GM12878 (cell line): Measurements from ENCODE around the gene CD300A. TPM values are rescaled to one million over a fixed set of nuclear protein-coding genes. Genes with fewer than 3 reads are reported as not detected.

Source experiments
- ATAC-seq: fragments of 200-7000 bp; cut with Tn5 transposase; 3 replicates; pipeline ENCODE4 v1.9.1; 2020; ENCODE audit warnings: mild to moderate bottlenecking, moderate library complexity
- BruUV-seq: library from RNA; stranded (reverse); fragments of 400-500 nt; replicated peaks from 2 replicates; lab custom pipeline; 2021; lab: Mats Ljungman, UMichigan
- CTCF ChIA-PET: fragments of 300-600 bp; sonication (Branson Sonifier 250); formaldehyde crosslinking; extraction: SDS; loops from one replicate; lab custom pipeline; 2021; ENCODE audit warnings: inconsistent platforms; lab: Yijun Ruan, JAX
- POLR2A ChIA-PET: fragments of 350-600 bp; formaldehyde crosslinking; extraction: SDS; loops from one replicate; lab custom pipeline; 2021; ENCODE audit warnings: inconsistent platforms; lab: Charles Lee
- RAD21 ChIA-PET: fragments of 300-600 bp; sonication (Branson Sonifier 250); formaldehyde crosslinking; loops from one replicate; lab custom pipeline; 2023; ENCODE audit warnings: antibody characterized with exemption; ENCODE audit not compliant: unreplicated experiment; lab: Charles Lee
- SMC1A ChIA-PET: fragments of 300-600 bp; sonication (Branson Sonifier 250); formaldehyde crosslinking; loops from one replicate; lab custom pipeline; 2023; ENCODE audit not compliant: unreplicated experiment, uncharacterized antibody; lab: Charles Lee
- DNase-seq: peaks from one replicate; pipeline ENCODE4 v3.0.0-alpha.2; 2011; ENCODE audit warnings: low read depth, low spot score
- FAIRE-seq: peaks from 3 replicates; lab custom pipeline; 2011; peaks lifted over from hg19 to GRCh38; lab: Jason Lieb, UNC
- H2AFZ ChIP-seq: 2 replicates; pipeline ENCODE4 v1.6.0; 2011; ENCODE audit warnings: low read depth, low read length, control low read depth; ENCODE audit not compliant: control insufficient read depth
- H3K27ac ChIP-seq: 2 replicates; pipeline ENCODE4 v1.5.1; 2011; ENCODE audit warnings: control low read depth; ENCODE audit not compliant: control insufficient read depth, insufficient read depth
- H3K27me3 ChIP-seq, 2 experiments: replicated peaks in 1 of 2; 2 replicates each; pipeline versions ENCODE4 v1.6.0 to v1.6.1; 2011; ENCODE audit warnings: low read length in 1 of 2; ENCODE audit not compliant: control insufficient read depth in 2 of 2, insufficient read depth in 2 of 2
- H3K36me3 ChIP-seq, 2 experiments: 2 replicates each; pipeline ENCODE4 v1.5.1; 2011; ENCODE audit warnings: low read length in 1 of 2; ENCODE audit not compliant: control insufficient read depth in 2 of 2, insufficient read depth in 2 of 2
- H3K4me1 ChIP-seq: 2 replicates; pipeline ENCODE4 v1.6.1; 2011; ENCODE audit warnings: mild to moderate bottlenecking, low read length, moderate library complexity, mixed read lengths; ENCODE audit not compliant: control insufficient read depth, insufficient read depth
- H3K4me2 ChIP-seq: 2 replicates; pipeline ENCODE4 v1.6.0; 2011; ENCODE audit warnings: control low read depth; ENCODE audit not compliant: control insufficient read depth, insufficient read depth
- H3K4me3 ChIP-seq: fragments of 200-600 bp; sonication (generic); 2 replicates; pipeline ENCODE4 v1.5.1; 2016
- H3K79me2 ChIP-seq: 2 replicates; pipeline ENCODE4 v1.6.0; 2011; ENCODE audit warnings: low read length; ENCODE audit not compliant: control insufficient read depth, insufficient read depth
- H3K9ac ChIP-seq: 2 replicates; pipeline ENCODE4 v1.8.0; 2011; ENCODE audit warnings: low read length, control low read depth, mixed read lengths; ENCODE audit not compliant: control insufficient read depth, insufficient read depth
- H3K9me3 ChIP-seq: replicated peaks from 3 replicates; pipeline ENCODE4 v1.5.1; 2011; ENCODE audit warnings: mild to moderate bottlenecking, low read length; ENCODE audit not compliant: control insufficient read depth, insufficient read depth
- H4K20me1 ChIP-seq: 2 replicates; pipeline ENCODE4 v1.6.0; 2011; ENCODE audit not compliant: control insufficient read depth, insufficient read depth
- EP300 ChIP-seq, 2 experiments: fragments of 150-350 bp in 1 of 2; IDR thresholded peaks; 2 replicates each; pipeline ENCODE4 v1.6.1; 2011 to 2012; ENCODE audit warnings: low read depth in 2 of 2, low read length in 2 of 2, borderline replicate concordance in 1 of 2, improper control_type of control experiment in 1 of 2, inconsistent platforms in 1 of 2; ENCODE audit not compliant: control insufficient read depth in 1 of 2
- GABPA ChIP-seq: IDR thresholded peaks from 2 replicates; pipeline ENCODE4 v1.6.1; 2014; ENCODE audit warnings: antibody characterized with exemption, low read depth, mild to moderate bottlenecking, inconsistent platforms
- IRF5 ChIP-seq: fragments of 450-650 bp; IDR thresholded peaks from 2 replicates; pipeline ENCODE4 v1.6.1; 2017; ENCODE audit warnings: borderline replicate concordance
- WGBS: methylation state at CpG from one replicate; pipeline ENCODE4 v1.1.6; 2016; ENCODE audit warnings: low lambda C conversion rate; ENCODE audit not compliant: insufficient replicate concordance, insufficient coverage; ENCODE audit errors: missing lambda C conversion rate; 5-methylcytosine and 5-hydroxymethylcytosine counted together
- in situ Hi-C: fragments of 300-500 bp; cut with MboI; formaldehyde crosslinking; loops from 9 replicates; pipeline ENCODE4 v1.14.3; 2018; ENCODE audit warnings: mixed read lengths
- intact Hi-C: fragments of 100-400 bp; cut with micrococcal nuclease; formaldehyde crosslinking; loops from one replicate; pipeline ENCODE4 v1.14.2; 2022; ENCODE audit not compliant: unreplicated experiment
- polyA plus RNA-seq, 11 experiments: library from polyadenylated mRNA; depleted of rRNA in 4 of 11; unstranded in 6 of 11; stranded (reverse) in 5 of 11; fragments of >200 nt; fragmentation: Nextera tagmentation in 4 of 11; fragmentation: Illumina TruSeq in 1 of 11; extraction: Ambion mirVana in 4 of 11; extraction: Trizol in 1 of 11; gene quantifications; 1 replicate in 1 of 11; 2 replicates in 10 of 11; pipeline versions ENCODE4 v1.2.1 to v1.2.3, GENCODE V29; 2011 to 2016; ENCODE audit warnings: inconsistent platforms in 2 of 11, missing spikeins in 2 of 11, low read depth in 1 of 11
- total RNA-seq, 4 experiments: library from RNA; depleted of rRNA in 3 of 4; stranded (reverse); fragments of >200 nt in 3 of 4; fragmentation: Illumina TruSeq in 1 of 4; extraction: Trizol in 1 of 4; gene quantifications; 2 replicates each; pipeline versions ENCODE4 v1.2.1 to v1.2.3, GENCODE V29; 2013 to 2021

The CD300A gene
- total and polyA plus RNA-seq, 10 of the 15 experiments (the other 5 are each of a cell fraction or from before 2014, with no cell fraction given): 10.6 to 128 (median 36.1) TPM

- TF ChIP-seq IRF5: no peak
- TF ChIP-seq EP300 (IDR thresholded peaks at IDR 0.05; ENCODE audit: borderline replicate concordance in 1 of 2, control insufficient read depth in 1 of 2, low read depth in 2 of 2, low read length in 2 of 2): no peak
Observed at GRCh38 chr17:74449773-74450172, 16.7 kb upstream of the CD300A start (continued).

- ATAC-seq: no peak
- WGBS: 36% methylated on average over 3 of the region's 3 CpGs
- H3K9ac ChIP-seq: no peak overlapping the region
- BruUV-seq: no TSS peak
- intact Hi-C loops: no loop called here
- no peaks in the 10 kb centered on the region for H3K79me2 ChIP-seq
- peaks cover 0 to 2% of the 10 kb centered on the region in 2 experiments; a peak in 2 of 4 replicates for H3K27me3 ChIP-seq
- TF ChIP-seq GABPA: no peak
- H3K4me2 ChIP-seq: no peak overlapping the region
- CTCF ChIA-PET: interaction anchor here (0.5 to 1.9 kb wide), 5 partner anchors 9 to 1021 kb away, joined by 3 to 4 read pairs (median 3); no protein-coding TSS in a partner anchor
- RAD21 ChIA-PET: interaction anchor here (1.0 to 1.6 kb wide), 5 partner anchors 15 to 76 kb away, joined by 3 to 8 read pairs (median 4); no protein-coding TSS in a partner anchor
- no peak overlapping the region for H2AFZ ChIP-seq
- DNase-seq: no peak
- no peaks in the 10 kb centered on the region for H4K20me1 ChIP-seq
- FAIRE-seq: no peak
- in situ Hi-C loops: no loop called here
- POLR2A ChIA-PET: no interaction called here
- peaks cover 14% of the 10 kb centered on the region for H3K4me1 ChIP-seq
- SMC1A ChIA-PET: interaction anchor here (1.0 to 1.3 kb wide), 2 partner anchors 11 to 71 kb away, joined by 4 to 6 read pairs; no protein-coding TSS in a partner anchor
- no peak overlapping the region for H3K27ac ChIP-seq
- no peak overlapping the region for H3K4me3 ChIP-seq
- H3K36me3 ChIP-seq: no peaks in the 10 kb centered on the region
- H3K9me3 ChIP-seq: no peaks in the 10 kb centered on the region
Observed at GRCh38 chr17:74450231-74450630, 16.2 kb upstream of the CD300A start.
